ENCODE measurements around the gene AKR7A3. TPM values are rescaled to one million over a fixed set of nuclear protein-coding genes. Genes with fewer than 3 reads are reported as not detected.
"Not testable (repeated sequence)": the region's sequence is repeated elsewhere in the genome, so short reads cannot be mapped to it uniquely, and the experiment has no call there.

The AKR7A3 gene
- 10 to 100 TPM in 1 of 2 donors, under 1 TPM in 1; 0.23 to 43.6 TPM for total RNA-seq
- 10 to 100 TPM; 66.3 to 69.6 TPM for polyA plus RNA-seq

DNA sequence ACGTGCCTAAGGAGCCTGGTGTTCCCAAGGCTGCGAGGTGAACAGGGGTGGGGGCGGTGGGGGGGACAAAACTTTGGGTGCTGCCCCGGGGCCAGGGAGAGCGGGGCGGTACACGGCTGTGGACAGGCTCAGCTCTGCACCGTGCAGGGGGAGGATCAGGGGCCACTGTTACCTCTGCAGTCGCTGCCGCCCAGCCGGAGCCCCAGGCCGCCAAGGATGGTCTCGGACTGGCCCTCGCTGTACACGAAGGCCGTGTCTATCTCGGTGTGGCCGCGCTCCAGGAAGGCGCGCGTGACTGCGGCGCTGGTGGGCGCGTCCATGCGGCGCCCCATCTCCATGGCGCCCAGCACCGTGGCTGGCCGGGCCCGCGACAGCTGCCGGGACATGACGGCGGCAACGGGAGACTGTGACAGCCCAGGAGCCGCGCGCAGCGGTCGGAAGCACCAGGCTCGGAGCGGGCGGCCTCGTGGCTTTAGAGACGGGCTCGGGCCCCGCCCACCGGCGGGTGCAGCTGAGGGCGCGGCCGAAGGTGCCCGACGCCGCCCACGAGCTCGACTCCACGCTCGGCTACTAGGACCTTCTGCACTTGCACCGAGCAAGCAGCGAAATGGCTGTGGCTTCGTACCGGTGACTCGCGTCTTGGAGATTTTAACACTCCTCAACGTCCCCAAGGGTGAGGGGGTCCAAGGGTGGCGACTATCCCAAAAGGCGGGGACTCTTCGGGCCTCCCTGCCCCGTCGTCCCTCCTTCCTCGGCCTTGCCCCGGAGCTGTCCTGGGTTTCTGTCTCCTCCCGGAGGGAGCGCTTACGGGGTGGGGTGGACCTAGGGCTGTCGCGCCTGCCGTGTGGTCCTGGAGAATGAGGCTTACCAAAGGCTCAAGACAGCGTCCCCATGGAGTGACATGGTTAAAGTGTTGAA is at the start of gene AKR7A3:
AKR7A3 (minus strand) TSS at position 447 of the 918 bp plus-strand sequence; CDS start at position 386, 61 bp downstream.
- peak; percentile 54 for DNase-seq (ENCODE audit: low spot score)
- Histone ChIP-seq H3K4me3 (ENCODE audit: low read depth in 1 of 3, low read length in 3 of 3) (peak within 1 kb of the TSS; percentile 68 to 90 (median 71)), H3K9ac (ENCODE audit: low read depth in 1 of 2, low read length in 2 of 2) (peak within 1 kb of the TSS; percentile 60 to 89), H3K27ac (ENCODE audit: low read depth in 1 of 2, low read length in 2 of 2) (peak within 1 kb of the TSS; percentile 57 to 94), H3K4me1 (ENCODE audit: control insufficient read depth in 4 of 4, insufficient read depth in 4 of 4, low read length in 3 of 4) (peaks cover 6 to 34% (median 22%) of the 10 kb centered on the region in 4 donors)
- not testable (repeated sequence) for H3K27me3 ChIP-seq (ENCODE audit: control insufficient read depth in 4 of 4, insufficient read depth in 4 of 4, low read length in 3 of 4); H3K9me3 ChIP-seq (ENCODE audit: control insufficient read depth in 4 of 4, low read length in 3 of 4); H3K36me3 ChIP-seq (ENCODE audit: control insufficient read depth in 4 of 4, insufficient read depth in 3 of 4, low read depth in 1 of 4, low read length in 3 of 4)
- WGBS = 8% methylated on average over 69 of the region's 82 CpGs

DNA sequence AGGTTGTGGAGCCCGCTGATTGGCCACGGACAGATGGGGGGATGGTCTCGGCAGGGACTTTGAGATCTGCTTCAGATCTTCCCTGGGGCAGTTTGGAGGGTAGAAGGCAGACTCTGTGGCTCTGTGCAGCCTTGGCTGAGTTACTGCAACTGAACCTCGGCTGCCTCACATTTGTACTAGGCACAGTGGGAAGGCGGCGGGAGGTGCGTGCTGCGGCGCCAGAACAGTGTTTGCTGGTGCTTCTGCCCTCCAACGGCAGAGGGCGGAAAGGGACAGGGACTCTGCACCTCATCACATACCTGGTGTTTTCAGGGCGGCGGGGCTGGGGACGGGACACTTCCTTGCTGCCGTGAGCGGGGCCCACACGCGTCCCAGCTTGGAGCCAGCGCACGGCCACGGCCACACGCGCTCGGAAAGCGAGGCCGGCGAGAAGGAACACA is 49.8 kb upstream of the AKR7A3 start:
- TF ChIP-seq RAD21 (IDR thresholded peaks at IDR 0.05) = peak; percentile 68 to 76
- TF ChIP-seq RXRA (IDR thresholded peaks at IDR 0.05) = peak; percentile 54 to 72
- TF ChIP-seq SP1 (IDR thresholded peaks at IDR 0.05) = peak; percentile 72
- TF ChIP-seq, protein P1, sequence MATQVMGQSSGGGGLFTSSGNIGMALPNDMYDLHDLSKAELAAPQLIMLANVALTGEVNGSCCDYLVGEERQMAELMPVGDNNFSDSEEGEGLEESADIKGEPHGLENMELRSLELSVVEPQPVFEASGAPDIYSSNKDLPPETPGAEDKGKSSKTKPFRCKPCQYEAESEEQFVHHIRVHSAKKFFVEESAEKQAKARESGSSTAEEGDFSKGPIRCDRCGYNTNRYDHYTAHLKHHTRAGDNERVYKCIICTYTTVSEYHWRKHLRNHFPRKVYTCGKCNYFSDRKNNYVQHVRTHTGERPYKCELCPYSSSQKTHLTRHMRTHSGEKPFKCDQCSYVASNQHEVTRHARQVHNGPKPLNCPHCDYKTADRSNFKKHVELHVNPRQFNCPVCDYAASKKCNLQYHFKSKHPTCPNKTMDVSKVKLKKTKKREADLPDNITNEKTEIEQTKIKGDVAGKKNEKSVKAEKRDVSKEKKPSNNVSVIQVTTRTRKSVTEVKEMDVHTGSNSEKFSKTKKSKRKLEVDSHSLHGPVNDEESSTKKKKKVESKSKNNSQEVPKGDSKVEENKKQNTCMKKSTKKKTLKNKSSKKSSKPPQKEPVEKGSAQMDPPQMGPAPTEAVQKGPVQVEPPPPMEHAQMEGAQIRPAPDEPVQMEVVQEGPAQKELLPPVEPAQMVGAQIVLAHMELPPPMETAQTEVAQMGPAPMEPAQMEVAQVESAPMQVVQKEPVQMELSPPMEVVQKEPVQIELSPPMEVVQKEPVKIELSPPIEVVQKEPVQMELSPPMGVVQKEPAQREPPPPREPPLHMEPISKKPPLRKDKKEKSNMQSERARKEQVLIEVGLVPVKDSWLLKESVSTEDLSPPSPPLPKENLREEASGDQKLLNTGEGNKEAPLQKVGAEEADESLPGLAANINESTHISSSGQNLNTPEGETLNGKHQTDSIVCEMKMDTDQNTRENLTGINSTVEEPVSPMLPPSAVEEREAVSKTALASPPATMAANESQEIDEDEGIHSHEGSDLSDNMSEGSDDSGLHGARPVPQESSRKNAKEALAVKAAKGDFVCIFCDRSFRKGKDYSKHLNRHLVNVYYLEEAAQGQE (IDR thresholded peaks at IDR 0.05) = peak; percentile 66
- TF ChIP-seq JUND (IDR thresholded peaks at IDR 0.05) = peak; percentile 54 to 67
- TF ChIP-seq HNF4A (conservative IDR thresholded peaks at IDR 0.05) = peak; percentile 82 to 85
- TF ChIP-seq FOXA1 (IDR thresholded peaks at IDR 0.05) = no peak
- TF ChIP-seq, protein P2, sequence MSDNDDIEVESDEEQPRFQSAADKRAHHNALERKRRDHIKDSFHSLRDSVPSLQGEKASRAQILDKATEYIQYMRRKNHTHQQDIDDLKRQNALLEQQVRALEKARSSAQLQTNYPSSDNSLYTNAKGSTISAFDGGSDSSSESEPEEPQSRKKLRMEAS (IDR thresholded peaks at IDR 0.05) = no peak
- peak; percentile 58 for TF ChIP-seq HNF4G (IDR thresholded peaks at IDR 0.05)
- TF ChIP-seq, protein P3, sequence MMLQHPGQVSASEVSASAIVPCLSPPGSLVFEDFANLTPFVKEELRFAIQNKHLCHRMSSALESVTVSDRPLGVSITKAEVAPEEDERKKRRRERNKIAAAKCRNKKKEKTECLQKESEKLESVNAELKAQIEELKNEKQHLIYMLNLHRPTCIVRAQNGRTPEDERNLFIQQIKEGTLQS (IDR thresholded peaks at IDR 0.05) = no peak
- no peak for TF ChIP-seq TAF1 (conservative IDR thresholded peaks at IDR 0.05)
- no peak for TF ChIP-seq GABPA (IDR thresholded peaks at IDR 0.05 in 1 of 2, conservative IDR thresholded peaks at IDR 0.05 in 1 of 2)
- TF ChIP-seq, protein P4, sequence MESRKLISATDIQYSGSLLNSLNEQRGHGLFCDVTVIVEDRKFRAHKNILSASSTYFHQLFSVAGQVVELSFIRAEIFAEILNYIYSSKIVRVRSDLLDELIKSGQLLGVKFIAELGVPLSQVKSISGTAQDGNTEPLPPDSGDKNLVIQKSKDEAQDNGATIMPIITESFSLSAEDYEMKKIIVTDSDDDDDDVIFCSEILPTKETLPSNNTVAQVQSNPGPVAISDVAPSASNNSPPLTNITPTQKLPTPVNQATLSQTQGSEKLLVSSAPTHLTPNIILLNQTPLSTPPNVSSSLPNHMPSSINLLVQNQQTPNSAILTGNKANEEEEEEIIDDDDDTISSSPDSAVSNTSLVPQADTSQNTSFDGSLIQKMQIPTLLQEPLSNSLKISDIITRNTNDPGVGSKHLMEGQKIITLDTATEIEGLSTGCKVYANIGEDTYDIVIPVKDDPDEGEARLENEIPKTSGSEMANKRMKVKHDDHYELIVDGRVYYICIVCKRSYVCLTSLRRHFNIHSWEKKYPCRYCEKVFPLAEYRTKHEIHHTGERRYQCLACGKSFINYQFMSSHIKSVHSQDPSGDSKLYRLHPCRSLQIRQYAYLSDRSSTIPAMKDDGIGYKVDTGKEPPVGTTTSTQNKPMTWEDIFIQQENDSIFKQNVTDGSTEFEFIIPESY (IDR thresholded peaks at IDR 0.05) = no peak
- TF ChIP-seq, protein P5, sequence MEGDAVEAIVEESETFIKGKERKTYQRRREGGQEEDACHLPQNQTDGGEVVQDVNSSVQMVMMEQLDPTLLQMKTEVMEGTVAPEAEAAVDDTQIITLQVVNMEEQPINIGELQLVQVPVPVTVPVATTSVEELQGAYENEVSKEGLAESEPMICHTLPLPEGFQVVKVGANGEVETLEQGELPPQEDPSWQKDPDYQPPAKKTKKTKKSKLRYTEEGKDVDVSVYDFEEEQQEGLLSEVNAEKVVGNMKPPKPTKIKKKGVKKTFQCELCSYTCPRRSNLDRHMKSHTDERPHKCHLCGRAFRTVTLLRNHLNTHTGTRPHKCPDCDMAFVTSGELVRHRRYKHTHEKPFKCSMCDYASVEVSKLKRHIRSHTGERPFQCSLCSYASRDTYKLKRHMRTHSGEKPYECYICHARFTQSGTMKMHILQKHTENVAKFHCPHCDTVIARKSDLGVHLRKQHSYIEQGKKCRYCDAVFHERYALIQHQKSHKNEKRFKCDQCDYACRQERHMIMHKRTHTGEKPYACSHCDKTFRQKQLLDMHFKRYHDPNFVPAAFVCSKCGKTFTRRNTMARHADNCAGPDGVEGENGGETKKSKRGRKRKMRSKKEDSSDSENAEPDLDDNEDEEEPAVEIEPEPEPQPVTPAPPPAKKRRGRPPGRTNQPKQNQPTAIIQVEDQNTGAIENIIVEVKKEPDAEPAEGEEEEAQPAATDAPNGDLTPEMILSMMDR (IDR thresholded peaks at IDR 0.05; ENCODE audit: low read depth, low read length, missing input control) = peak; percentile 66
- TF ChIP-seq EGR1 (IDR thresholded peaks at IDR 0.05; ENCODE audit: low read depth in 2 of 2) = no peak
- peak; percentile 74 for TF ChIP-seq YY1 (IDR thresholded peaks at IDR 0.05)
- TF ChIP-seq NR2F2 (IDR thresholded peaks at IDR 0.05) = no peak
- no peak for TF ChIP-seq FOXA2 (IDR thresholded peaks at IDR 0.05)
- WGBS = 36% methylated on average over 27 of the region's 27 CpGs
- H3K9me3 ChIP-seq (ENCODE audit: control insufficient read depth in 4 of 4, low read length in 3 of 4) = no peaks in the 10 kb centered on the region

More for the DNA sequence above, 49.8 kb upstream of the AKR7A3 start:
- DNase-seq (ENCODE audit: low spot score) = peak; percentile 65
- Histone ChIP-seq H3K9ac (ENCODE audit: low read depth in 1 of 2, low read length in 2 of 2) (no peak overlapping the region), H3K27ac (ENCODE audit: low read depth in 1 of 2, low read length in 2 of 2) (peak overlapping the region; percentile 4 to 57), H3K4me3 (ENCODE audit: low read depth in 1 of 3, low read length in 3 of 3) (peak overlapping the region in 1 of 3 donors; percentile 33), H3K4me1 (ENCODE audit: control insufficient read depth in 4 of 4, insufficient read depth in 4 of 4, low read length in 3 of 4) (peaks cover 0 to 13% (median 5%) of the 10 kb centered on the region in 4 donors), H3K36me3 (ENCODE audit: control insufficient read depth in 4 of 4, insufficient read depth in 3 of 4, low read depth in 1 of 4, low read length in 3 of 4) (peaks cover 0 to 14% (median 2%) of the 10 kb centered on the region in 4 donors), H3K27me3 (ENCODE audit: control insufficient read depth in 4 of 4, insufficient read depth in 4 of 4, low read length in 3 of 4) (no peaks in the 10 kb centered on the region)

Data from liver (tissue), 9 donors.